GM12878 (cell line): ENCODE measurements around the gene IRAK4.

ENCODE experiments used
- CHD1 ChIP-seq: IDR thresholded peaks from 2 replicates; pipeline ENCODE4 v1.6.1; 2012; ENCODE audit warnings: low read depth, low read length, improper control_type of control experiment
- CTCF ChIP-seq, 3 experiments: IDR thresholded peaks in 2 of 3; conservative IDR thresholded peaks in 1 of 3; 2 replicates each; pipeline ENCODE4 v1.5.1; 2011; ENCODE audit warnings: low read depth in 3 of 3, low read length in 3 of 3, mild to moderate bottlenecking in 3 of 3, control low read depth in 2 of 3, moderate library complexity in 2 of 3, inconsistent platforms in 1 of 3, mixed read lengths in 1 of 3; ENCODE audit not compliant: control insufficient read depth in 2 of 3, insufficient read depth in 1 of 3; ENCODE audit errors: extremely low read depth in 1 of 3
- EP300 ChIP-seq, 2 experiments: fragments of 150-350 bp in 1 of 2; IDR thresholded peaks; 2 replicates each; pipeline ENCODE4 v1.6.1; 2011 to 2012; ENCODE audit warnings: low read depth in 2 of 2, low read length in 2 of 2, borderline replicate concordance in 1 of 2, improper control_type of control experiment in 1 of 2, inconsistent platforms in 1 of 2; ENCODE audit not compliant: control insufficient read depth in 1 of 2
- GABPA ChIP-seq: IDR thresholded peaks from 2 replicates; pipeline ENCODE4 v1.6.1; 2014; ENCODE audit warnings: antibody characterized with exemption, low read depth, mild to moderate bottlenecking, inconsistent platforms
- GATAD2B ChIP-seq: fragments of 450-650 bp; conservative IDR thresholded peaks from 2 replicates; pipeline ENCODE4 v1.6.1; 2017; ENCODE audit warnings: low read depth, mild to moderate bottlenecking, moderate library complexity
- HCFC1 ChIP-seq: fragments of 150-350 bp; IDR thresholded peaks from 2 replicates; pipeline ENCODE4 v1.6.1; 2014; ENCODE audit warnings: low read length
- IKZF1 ChIP-seq: fragments of 450-650 bp; conservative IDR thresholded peaks from 2 replicates; pipeline ENCODE4 v1.6.1; 2017; ENCODE audit warnings: antibody characterized with exemption, mild to moderate bottlenecking
- NKRF ChIP-seq: fragments of 450-650 bp; conservative IDR thresholded peaks from 2 replicates; pipeline ENCODE4 v1.6.1; 2017; ENCODE audit warnings: mild to moderate bottlenecking, moderate library complexity
- POLR2A ChIP-seq: IDR thresholded peaks from 2 replicates; pipeline ENCODE4 v1.6.1; 2011; ENCODE audit warnings: low read depth, mild to moderate bottlenecking, low read length
- YY1 ChIP-seq: IDR thresholded peaks from 2 replicates; pipeline ENCODE4 v1.6.1; 2011; ENCODE audit warnings: low read depth, mild to moderate bottlenecking, low read length
- ZNF687 ChIP-seq: fragments of 450-650 bp; IDR thresholded peaks from 2 replicates; pipeline ENCODE4 v1.6.1; 2017; ENCODE audit warnings: mild to moderate bottlenecking, moderate library complexity
- TF ChIP-seq, protein P1 (sequence below): fragments of 450-650 bp; IDR thresholded peaks from 2 replicates; pipeline ENCODE4 v1.6.1; 2017; ENCODE audit warnings: mild to moderate bottlenecking, moderate library complexity

DNA sequence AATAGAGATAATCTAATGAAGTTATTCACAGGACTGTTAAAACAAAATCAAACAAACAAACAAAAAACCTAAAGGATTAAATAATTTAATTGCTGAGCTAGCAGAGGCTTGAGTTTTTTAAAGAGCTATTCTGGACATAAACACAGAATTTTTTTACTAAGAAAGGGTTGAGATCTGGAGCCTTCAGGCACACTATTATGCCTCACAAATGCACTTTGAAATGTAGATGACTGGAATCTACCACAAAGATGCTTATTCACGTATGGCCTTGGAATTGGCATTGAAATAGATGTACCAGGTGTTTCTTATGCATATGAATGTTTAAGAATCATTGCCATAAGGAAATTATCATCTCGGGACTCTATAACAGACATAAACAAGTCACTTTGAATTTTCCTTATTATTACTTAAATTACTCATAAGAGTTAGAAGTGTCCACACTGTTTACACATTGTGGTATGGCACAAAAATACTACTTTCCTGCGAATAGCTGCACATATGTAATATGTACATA lies 21.8 kb upstream of the IRAK4 start:
- TF ChIP-seq GATAD2B = no peak
- TF ChIP-seq CTCF (IDR thresholded peaks at IDR 0.05 in 2 of 3, conservative IDR thresholded peaks at IDR 0.05 in 1 of 3; ENCODE audit: control insufficient read depth in 2 of 3, extremely low read depth in 1 of 3, insufficient read depth in 1 of 3, low read depth in 3 of 3, low read length in 3 of 3) = no peak
- TF ChIP-seq NKRF = no peak
- TF ChIP-seq IKZF1 = no peak
- TF ChIP-seq ZNF687 = no peak
- TF ChIP-seq EP300 (IDR thresholded peaks at IDR 0.05; ENCODE audit: borderline replicate concordance in 1 of 2, control insufficient read depth in 1 of 2, low read depth in 2 of 2, low read length in 2 of 2) = no peak
- no peak for TF ChIP-seq YY1
- TF ChIP-seq POLR2A = no peak
- TF ChIP-seq HCFC1 = no peak
- TF ChIP-seq GABPA = no peak
- TF ChIP-seq, protein P1, sequence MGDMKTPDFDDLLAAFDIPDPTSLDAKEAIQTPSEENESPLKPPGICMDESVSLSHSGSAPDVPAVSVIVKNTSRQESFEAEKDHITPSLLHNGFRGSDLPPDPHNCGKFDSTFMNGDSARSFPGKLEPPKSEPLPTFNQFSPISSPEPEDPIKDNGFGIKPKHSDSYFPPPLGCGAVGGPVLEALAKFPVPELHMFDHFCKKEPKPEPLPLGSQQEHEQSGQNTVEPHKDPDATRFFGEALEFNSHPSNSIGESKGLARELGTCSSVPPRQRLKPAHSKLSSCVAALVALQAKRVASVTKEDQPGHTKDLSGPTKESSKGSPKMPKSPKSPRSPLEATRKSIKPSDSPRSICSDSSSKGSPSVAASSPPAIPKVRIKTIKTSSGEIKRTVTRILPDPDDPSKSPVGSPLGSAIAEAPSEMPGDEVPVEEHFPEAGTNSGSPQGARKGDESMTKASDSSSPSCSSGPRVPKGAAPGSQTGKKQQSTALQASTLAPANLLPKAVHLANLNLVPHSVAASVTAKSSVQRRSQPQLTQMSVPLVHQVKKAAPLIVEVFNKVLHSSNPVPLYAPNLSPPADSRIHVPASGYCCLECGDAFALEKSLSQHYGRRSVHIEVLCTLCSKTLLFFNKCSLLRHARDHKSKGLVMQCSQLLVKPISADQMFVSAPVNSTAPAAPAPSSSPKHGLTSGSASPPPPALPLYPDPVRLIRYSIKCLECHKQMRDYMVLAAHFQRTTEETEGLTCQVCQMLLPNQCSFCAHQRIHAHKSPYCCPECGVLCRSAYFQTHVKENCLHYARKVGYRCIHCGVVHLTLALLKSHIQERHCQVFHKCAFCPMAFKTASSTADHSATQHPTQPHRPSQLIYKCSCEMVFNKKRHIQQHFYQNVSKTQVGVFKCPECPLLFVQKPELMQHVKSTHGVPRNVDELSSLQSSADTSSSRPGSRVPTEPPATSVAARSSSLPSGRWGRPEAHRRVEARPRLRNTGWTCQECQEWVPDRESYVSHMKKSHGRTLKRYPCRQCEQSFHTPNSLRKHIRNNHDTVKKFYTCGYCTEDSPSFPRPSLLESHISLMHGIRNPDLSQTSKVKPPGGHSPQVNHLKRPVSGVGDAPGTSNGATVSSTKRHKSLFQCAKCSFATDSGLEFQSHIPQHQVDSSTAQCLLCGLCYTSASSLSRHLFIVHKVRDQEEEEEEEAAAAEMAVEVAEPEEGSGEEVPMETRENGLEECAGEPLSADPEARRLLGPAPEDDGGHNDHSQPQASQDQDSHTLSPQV = no peak
- TF ChIP-seq CHD1 = no peak
